ENCODE measurements around the gene DIP2A.
A peak's percentile ranks its signal among the peaks of the same experiment; 100 is the strongest.

The DIP2A gene

DNA sequence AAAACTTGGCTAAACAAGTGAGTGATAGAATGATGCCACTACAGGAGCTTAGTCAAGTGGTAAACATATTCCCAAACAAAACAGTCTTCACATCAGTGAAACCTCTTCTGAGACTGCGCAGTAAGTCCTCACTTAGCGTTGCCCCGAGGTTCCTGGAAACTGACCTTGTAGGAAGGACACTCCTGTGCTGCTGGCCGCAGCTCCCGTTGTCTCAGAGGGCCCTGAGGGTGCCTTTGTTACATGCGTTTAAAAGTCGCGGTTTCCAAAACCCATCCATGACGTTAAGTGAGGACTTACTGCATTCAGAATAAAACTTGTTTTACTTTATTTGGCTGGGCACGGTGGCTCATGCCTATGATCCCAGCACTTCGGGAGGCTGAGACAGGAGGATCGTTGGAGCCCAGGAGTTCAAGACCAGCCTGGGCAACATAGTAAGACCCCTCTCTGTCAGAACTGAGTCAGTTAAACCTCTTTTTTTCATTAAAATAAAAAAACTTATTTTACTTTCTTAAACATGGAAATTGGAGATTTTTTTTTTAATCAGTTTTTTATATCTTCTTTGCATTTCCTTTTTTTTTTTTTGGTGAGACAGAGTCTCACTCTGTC, 36.0 kb upstream of the DIP2A start:
- peaks cover 32% of the 10 kb centered on the region for H3K36me3 ChIP-seq (ENCODE audit: insufficient read depth, low read length)

DNA sequence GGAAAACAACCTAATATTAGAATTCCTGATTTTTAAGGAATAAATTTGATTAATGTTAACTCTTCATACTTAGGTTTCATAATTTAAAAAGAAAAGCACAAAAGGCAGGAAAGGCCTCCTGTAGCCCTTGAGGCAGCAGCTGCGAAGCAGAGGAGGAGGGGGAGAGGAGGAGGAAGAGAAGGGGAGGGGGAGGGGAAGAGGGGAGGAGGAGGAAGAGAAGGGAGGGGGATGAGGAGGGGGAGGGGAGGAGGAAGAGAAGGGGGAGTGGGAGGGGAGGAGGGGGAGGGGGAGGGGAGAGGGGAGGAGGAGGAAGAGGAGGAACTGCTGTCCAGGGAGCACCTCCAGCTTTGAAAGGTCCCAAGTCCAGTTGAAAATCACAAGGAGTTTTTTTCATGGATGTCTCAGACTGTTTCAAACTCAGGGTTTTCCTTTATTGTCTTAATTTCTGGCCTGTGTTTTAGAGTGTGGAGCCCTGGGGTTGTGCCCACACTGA, 35.1 kb upstream of the DIP2A start:
- TF ChIP-seq POLR2AphosphoS5 (IDR thresholded peaks at IDR 0.05; ENCODE audit: borderline replicate concordance, low read depth, low read length) (no peak), FOXP2 (optimal IDR thresholded peaks at IDR 0.05; ENCODE audit: control extremely low read depth, extremely low read length, insufficient read depth) (no peak), EZH2 (IDR thresholded peaks at IDR 0.05) (no peak)
- peak overlapping the region; percentile 74 for H3K27ac ChIP-seq
- DNase-seq (ENCODE audit: low read depth, low spot score), result no peak
- H3K9me3 ChIP-seq (ENCODE audit: low read depth, low read length), result no peaks in the 10 kb centered on the region
- peaks cover 29% of the 10 kb centered on the region; the same call in 1 of the 2 replicates for H3K36me3 ChIP-seq (ENCODE audit: insufficient read depth, low read length)
- H3K4me3 ChIP-seq, result no peak overlapping the region
- H3K9ac ChIP-seq (ENCODE audit: insufficient read length), result no peak overlapping the region

More for the DNA sequence above, 36.0 kb upstream of the DIP2A start:
- DNase-seq (ENCODE audit: low read depth, low spot score), result no peak
- H3K4me3 ChIP-seq, result no peak overlapping the region
- no peak overlapping the region for H3K9ac ChIP-seq (ENCODE audit: insufficient read length)
- H3K27ac ChIP-seq, result peak overlapping the region; percentile 74
- TF ChIP-seq POLR2AphosphoS5 (IDR thresholded peaks at IDR 0.05; ENCODE audit: borderline replicate concordance, low read depth, low read length) (no peak), FOXP2 (optimal IDR thresholded peaks at IDR 0.05; ENCODE audit: control extremely low read depth, extremely low read length, insufficient read depth) (no peak), EZH2 (IDR thresholded peaks at IDR 0.05) (no peak)
- H3K9me3 ChIP-seq (ENCODE audit: low read depth, low read length), result no peaks in the 10 kb centered on the region

DNA sequence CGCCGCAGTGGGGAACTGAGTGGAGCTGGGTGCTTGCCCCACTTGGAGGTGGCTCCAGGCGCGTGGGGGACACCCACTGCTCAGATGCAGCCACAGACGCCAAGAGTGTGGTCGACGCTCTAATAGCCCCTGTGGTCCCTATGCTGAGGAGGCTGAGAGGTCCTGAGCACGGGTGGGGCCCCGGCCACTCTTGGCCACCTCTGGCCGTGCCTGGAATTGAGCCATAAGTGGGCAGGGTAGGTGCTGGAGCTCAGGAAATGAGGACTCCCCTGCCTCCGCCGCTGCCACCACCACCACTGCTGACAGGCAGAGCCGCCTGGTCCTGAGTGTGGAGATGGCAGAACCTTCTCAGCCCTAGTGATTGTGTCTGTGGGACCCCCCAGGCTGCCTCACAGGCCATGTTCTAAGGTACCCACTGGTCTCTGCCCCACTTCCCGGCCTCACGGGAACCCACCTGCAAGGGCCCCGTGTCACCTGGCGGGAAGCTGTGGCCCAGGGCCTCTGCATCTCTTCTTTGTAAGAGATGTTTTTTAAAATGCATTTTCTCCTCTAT, 34.6 kb upstream of the DIP2A start:
- no peak overlapping the region for H3K4me3 ChIP-seq
- TF ChIP-seq FOXP2 (optimal IDR thresholded peaks at IDR 0.05; ENCODE audit: control extremely low read depth, extremely low read length, insufficient read depth), result no peak
- no peak for TF ChIP-seq POLR2AphosphoS5 (IDR thresholded peaks at IDR 0.05; ENCODE audit: borderline replicate concordance, low read depth, low read length)
- H3K36me3 ChIP-seq (ENCODE audit: insufficient read depth, low read length), result peaks cover 30% of the 10 kb centered on the region; the same call in 1 of the 2 replicates
- no peaks in the 10 kb centered on the region for H3K9me3 ChIP-seq (ENCODE audit: low read depth, low read length)
- no peak overlapping the region for H3K9ac ChIP-seq (ENCODE audit: insufficient read length)
- no peak for DNase-seq (ENCODE audit: low read depth, low spot score)
- peak overlapping the region; percentile 60; the same call in 1 of the 2 replicates for H3K27ac ChIP-seq

DNA sequence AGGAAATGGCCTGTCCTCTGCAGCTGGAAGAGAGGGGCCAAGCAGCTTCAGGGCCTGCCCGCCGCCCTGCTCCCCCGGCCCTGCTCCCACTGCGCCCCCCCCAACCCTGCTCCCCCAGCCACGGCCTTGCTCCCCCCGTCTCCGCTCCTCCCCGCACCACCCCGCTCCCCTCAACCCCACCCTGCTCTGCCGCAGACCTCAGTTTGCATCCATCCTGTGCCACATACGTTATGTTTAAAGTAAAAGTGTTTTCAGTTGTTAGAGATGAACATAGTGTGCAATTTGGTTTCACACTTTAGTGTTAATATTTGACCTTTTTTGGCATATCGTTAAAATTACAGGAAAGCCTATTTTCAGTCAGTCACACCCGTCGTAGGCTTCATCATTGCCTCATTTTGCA, 34.1 kb upstream of the DIP2A start:
- no peak for TF ChIP-seq POLR2AphosphoS5 (IDR thresholded peaks at IDR 0.05; ENCODE audit: borderline replicate concordance, low read depth, low read length)
- no peak for TF ChIP-seq FOXP2 (optimal IDR thresholded peaks at IDR 0.05; ENCODE audit: control extremely low read depth, extremely low read length, insufficient read depth)
- no peak for TF ChIP-seq EZH2 (IDR thresholded peaks at IDR 0.05)
- DNase-seq (ENCODE audit: low read depth, low spot score), result no peak
- H3K9ac ChIP-seq (ENCODE audit: insufficient read length), result no peak overlapping the region
- H3K9me3 ChIP-seq (ENCODE audit: low read depth, low read length), result no peaks in the 10 kb centered on the region
- no peak overlapping the region for H3K4me3 ChIP-seq
- H3K27ac ChIP-seq, result peak overlapping the region; percentile 60; the same call in 1 of the 2 replicates
- peaks cover 30% of the 10 kb centered on the region; the same call in 1 of the 2 replicates for H3K36me3 ChIP-seq (ENCODE audit: insufficient read depth, low read length)

DNA sequence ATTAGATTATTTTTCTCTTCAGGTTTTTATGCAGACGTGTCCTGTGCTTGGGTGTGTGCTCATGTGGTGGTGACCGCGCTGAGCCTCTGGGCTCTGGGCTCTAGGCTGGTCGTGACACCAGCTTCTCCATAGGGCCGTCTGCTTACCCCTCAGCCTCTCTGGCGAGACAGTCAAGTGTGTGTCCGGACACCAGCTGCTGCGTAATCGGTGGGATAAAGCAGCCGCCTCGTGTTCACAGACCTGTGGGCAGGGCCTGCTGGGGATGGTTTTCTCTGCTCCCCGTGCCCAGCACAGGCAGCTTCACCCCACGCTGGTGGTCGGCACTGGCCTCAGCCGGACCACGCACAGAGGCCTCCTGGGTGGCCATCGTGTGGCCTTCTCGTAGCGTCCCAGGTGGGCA, 33.6 kb upstream of the DIP2A start:
- H3K9me3 ChIP-seq (ENCODE audit: low read depth, low read length), result no peaks in the 10 kb centered on the region
- H3K36me3 ChIP-seq (ENCODE audit: insufficient read depth, low read length), result peaks cover 30% of the 10 kb centered on the region; the same call in 1 of the 2 replicates
- 0 out of 2 replicates have a peak overlapping the region, but pooled peaks have one; percentile 42 for H3K27ac ChIP-seq
- TF ChIP-seq EZH2 (IDR thresholded peaks at IDR 0.05) (no peak), POLR2AphosphoS5 (IDR thresholded peaks at IDR 0.05; ENCODE audit: borderline replicate concordance, low read depth, low read length) (no peak), FOXP2 (optimal IDR thresholded peaks at IDR 0.05; ENCODE audit: control extremely low read depth, extremely low read length, insufficient read depth) (no peak)
- no peak for DNase-seq (ENCODE audit: low read depth, low spot score)
- H3K4me3 ChIP-seq, result no peak overlapping the region
- H3K9ac ChIP-seq (ENCODE audit: insufficient read length), result no peak overlapping the region

DNA sequence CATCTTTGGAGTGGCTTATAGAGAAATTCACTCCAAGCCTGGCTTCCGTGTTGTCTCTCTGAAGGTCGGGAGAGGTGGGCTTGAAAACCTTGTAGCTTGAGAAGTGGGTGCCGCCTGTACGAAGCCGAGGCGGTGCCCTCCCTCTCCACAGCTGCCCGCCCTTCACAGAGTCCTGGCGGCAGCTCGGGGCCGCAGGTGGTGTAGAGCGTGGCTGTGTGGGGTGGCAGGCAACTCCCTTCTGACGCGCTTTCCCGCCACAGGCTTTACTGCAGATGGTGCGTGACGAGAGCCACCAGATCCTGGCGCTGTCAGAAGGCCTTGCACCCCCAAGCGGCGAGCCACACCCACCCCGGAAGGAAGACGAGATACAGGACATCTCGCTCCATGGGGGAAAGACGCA, 33.1 kb upstream of the DIP2A start:
- no peak for TF ChIP-seq EZH2 (IDR thresholded peaks at IDR 0.05)
- no peak for TF ChIP-seq FOXP2 (optimal IDR thresholded peaks at IDR 0.05; ENCODE audit: control extremely low read depth, extremely low read length, insufficient read depth)
- no peak for TF ChIP-seq POLR2AphosphoS5 (IDR thresholded peaks at IDR 0.05; ENCODE audit: borderline replicate concordance, low read depth, low read length)
- H3K27ac ChIP-seq, result no peak overlapping the region
- no peak for DNase-seq (ENCODE audit: low read depth, low spot score)
- H3K4me3 ChIP-seq, result no peak overlapping the region
- no peak overlapping the region for H3K9ac ChIP-seq (ENCODE audit: insufficient read length)
- H3K9me3 ChIP-seq (ENCODE audit: low read depth, low read length), result no peaks in the 10 kb centered on the region
- H3K36me3 ChIP-seq (ENCODE audit: insufficient read depth, low read length), result peaks cover 30% of the 10 kb centered on the region; the same call in 1 of the 2 replicates

DNA sequence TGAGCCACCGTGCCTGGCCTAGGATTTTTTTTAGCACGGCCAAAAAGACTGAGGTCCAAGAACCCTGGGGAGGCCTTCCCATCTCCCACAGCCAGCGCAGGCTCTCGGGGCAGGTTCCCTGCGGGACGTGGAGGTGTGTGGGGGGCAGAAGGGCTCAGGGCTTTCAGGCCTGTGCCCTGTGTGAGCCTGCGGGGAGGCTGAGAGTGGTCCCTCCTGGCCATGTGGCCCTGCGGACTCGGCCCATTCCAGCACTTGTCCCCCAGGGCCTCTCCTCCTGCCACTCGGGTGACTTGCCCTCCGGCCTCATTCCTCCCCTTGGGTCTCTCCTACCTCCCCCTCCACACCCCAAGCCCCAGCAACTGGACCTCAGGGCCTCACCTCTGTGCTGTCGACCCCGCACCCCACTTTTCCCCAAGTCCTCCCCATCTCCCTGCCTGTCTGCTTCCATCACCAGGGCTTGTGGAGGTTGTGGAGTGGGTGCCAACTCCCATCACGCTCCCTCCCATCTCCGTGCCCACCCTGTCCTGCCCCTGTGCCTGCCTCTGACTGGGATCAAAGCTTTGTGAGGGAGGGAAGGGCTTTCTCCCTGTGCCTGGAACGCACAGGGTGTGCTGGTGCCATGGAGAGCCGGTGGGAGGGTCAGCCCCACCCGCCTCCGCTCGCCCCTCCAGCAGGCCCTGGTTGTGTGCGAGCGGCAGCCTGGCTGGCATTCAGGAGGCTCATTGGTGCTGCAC, 32.2 kb upstream of the DIP2A start:
- Histone ChIP-seq H3K9ac (ENCODE audit: insufficient read length) (no peak overlapping the region), H3K36me3 (ENCODE audit: insufficient read depth, low read length) (peaks cover 28% of the 10 kb centered on the region; the same call in 1 of the 2 replicates), H3K9me3 (ENCODE audit: low read depth, low read length) (no peaks in the 10 kb centered on the region), H3K27ac (no peak overlapping the region), H3K4me3 (no peak overlapping the region)
- TF ChIP-seq EZH2 (IDR thresholded peaks at IDR 0.05) (no peak), FOXP2 (optimal IDR thresholded peaks at IDR 0.05; ENCODE audit: control extremely low read depth, extremely low read length, insufficient read depth) (no peak), POLR2AphosphoS5 (IDR thresholded peaks at IDR 0.05; ENCODE audit: borderline replicate concordance, low read depth, low read length) (no peak)
- DNase-seq (ENCODE audit: low read depth, low spot score), result no peak

DNA sequence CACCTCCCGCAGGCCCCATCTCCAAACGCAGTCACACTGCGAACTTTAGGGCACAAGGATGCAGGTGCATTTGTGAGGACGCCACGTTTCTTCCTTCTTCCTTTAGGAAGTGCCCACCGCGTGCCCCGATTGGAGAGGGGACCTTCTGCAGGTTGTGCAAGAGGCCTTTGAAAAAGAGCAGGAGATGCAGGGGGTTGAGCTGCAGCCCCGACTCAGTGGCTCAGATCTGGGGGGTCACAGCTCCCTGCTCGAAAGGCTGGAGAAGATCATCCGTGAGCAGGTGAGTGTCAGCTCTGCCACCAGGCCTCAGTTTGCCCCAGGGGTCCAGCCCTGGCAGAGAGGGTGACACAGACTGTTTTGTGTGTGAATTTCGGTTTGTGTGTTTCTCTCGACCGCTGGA, 31.2 kb upstream of the DIP2A start:
- no peak overlapping the region for H3K4me3 ChIP-seq
- no peak overlapping the region for H3K27ac ChIP-seq
- TF ChIP-seq POLR2AphosphoS5 (IDR thresholded peaks at IDR 0.05; ENCODE audit: borderline replicate concordance, low read depth, low read length) (no peak), EZH2 (IDR thresholded peaks at IDR 0.05) (no peak)
- peaks cover 27% of the 10 kb centered on the region; the same call in 1 of the 2 replicates for H3K36me3 ChIP-seq (ENCODE audit: insufficient read depth, low read length)
- H3K9ac ChIP-seq (ENCODE audit: insufficient read length), result no peak overlapping the region
- DNase-seq (ENCODE audit: low read depth, low spot score), result no peak
- H3K9me3 ChIP-seq (ENCODE audit: low read depth, low read length), result no peaks in the 10 kb centered on the region
